ENCODE data around the gene CHI3L1. TPM values are rescaled to one million over a fixed set of nuclear protein-coding genes. Genes with fewer than 3 reads are reported as not detected.

The CHI3L1 gene
- total and polyA plus RNA-seq, 4 donors, result 5.0 to 34.7 (median 15.9) TPM

GRCh38 chr1:203139976-203140475 lies 46.5 kb downstream of the CHI3L1 start:
- TF ChIP-seq, protein P1, sequence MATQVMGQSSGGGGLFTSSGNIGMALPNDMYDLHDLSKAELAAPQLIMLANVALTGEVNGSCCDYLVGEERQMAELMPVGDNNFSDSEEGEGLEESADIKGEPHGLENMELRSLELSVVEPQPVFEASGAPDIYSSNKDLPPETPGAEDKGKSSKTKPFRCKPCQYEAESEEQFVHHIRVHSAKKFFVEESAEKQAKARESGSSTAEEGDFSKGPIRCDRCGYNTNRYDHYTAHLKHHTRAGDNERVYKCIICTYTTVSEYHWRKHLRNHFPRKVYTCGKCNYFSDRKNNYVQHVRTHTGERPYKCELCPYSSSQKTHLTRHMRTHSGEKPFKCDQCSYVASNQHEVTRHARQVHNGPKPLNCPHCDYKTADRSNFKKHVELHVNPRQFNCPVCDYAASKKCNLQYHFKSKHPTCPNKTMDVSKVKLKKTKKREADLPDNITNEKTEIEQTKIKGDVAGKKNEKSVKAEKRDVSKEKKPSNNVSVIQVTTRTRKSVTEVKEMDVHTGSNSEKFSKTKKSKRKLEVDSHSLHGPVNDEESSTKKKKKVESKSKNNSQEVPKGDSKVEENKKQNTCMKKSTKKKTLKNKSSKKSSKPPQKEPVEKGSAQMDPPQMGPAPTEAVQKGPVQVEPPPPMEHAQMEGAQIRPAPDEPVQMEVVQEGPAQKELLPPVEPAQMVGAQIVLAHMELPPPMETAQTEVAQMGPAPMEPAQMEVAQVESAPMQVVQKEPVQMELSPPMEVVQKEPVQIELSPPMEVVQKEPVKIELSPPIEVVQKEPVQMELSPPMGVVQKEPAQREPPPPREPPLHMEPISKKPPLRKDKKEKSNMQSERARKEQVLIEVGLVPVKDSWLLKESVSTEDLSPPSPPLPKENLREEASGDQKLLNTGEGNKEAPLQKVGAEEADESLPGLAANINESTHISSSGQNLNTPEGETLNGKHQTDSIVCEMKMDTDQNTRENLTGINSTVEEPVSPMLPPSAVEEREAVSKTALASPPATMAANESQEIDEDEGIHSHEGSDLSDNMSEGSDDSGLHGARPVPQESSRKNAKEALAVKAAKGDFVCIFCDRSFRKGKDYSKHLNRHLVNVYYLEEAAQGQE (IDR thresholded peaks at IDR 0.05), result no peak
- TF ChIP-seq JUND (IDR thresholded peaks at IDR 0.05), result no peak
- no peak for TF ChIP-seq RAD21 (IDR thresholded peaks at IDR 0.05)
- no peak for TF ChIP-seq TAF1 (conservative IDR thresholded peaks at IDR 0.05)
- no peak for TF ChIP-seq RXRA (IDR thresholded peaks at IDR 0.05)
- no peak for TF ChIP-seq SP1 (IDR thresholded peaks at IDR 0.05)
- TF ChIP-seq GABPA (IDR thresholded peaks at IDR 0.05 in 1 of 2, conservative IDR thresholded peaks at IDR 0.05 in 1 of 2), result no peak
- TF ChIP-seq ZBTB33 (IDR thresholded peaks at IDR 0.05), result no peak
- no peak for TF ChIP-seq EGR1 (IDR thresholded peaks at IDR 0.05; ENCODE audit: low read depth in 2 of 2)
- no peak for TF ChIP-seq NR2F2 (IDR thresholded peaks at IDR 0.05)
- no peak for TF ChIP-seq CTCF (IDR thresholded peaks at IDR 0.05; ENCODE audit: low read depth, low read length, missing input control)
- TF ChIP-seq MAX (IDR thresholded peaks at IDR 0.05), result no peak
- no peak for TF ChIP-seq HNF4A (conservative IDR thresholded peaks at IDR 0.05)
- no peak for TF ChIP-seq ATF3 (IDR thresholded peaks at IDR 0.05)
- TF ChIP-seq FOXA2 (IDR thresholded peaks at IDR 0.05), result no peak
- no peak for TF ChIP-seq HNF4G (IDR thresholded peaks at IDR 0.05)
- TF ChIP-seq FOXA1 (IDR thresholded peaks at IDR 0.05), result no peak
- TF ChIP-seq YY1 (IDR thresholded peaks at IDR 0.05), result no peak

More at GRCh38 chr1:203139976-203140475, 46.5 kb downstream of the CHI3L1 start:
- H3K9me3 ChIP-seq (ENCODE audit: control insufficient read depth in 4 of 4, low read length in 3 of 4), result no peaks in the 10 kb centered on the region
- no peak overlapping the region for H3K27ac ChIP-seq (ENCODE audit: low read depth in 1 of 2, low read length in 2 of 2)
- no peak overlapping the region for H3K9ac ChIP-seq (ENCODE audit: low read depth in 1 of 2, low read length in 2 of 2)
- H3K27me3 ChIP-seq (ENCODE audit: control insufficient read depth in 4 of 4, insufficient read depth in 4 of 4, low read length in 3 of 4), result no peaks in the 10 kb centered on the region
- DNase-seq (ENCODE audit: low spot score), result no peak
- H3K4me3 ChIP-seq (ENCODE audit: low read depth in 1 of 3, low read length in 3 of 3), result no peak overlapping the region
- 84% methylated on average over 8 of the region's 8 CpGs for WGBS
- H3K4me1 ChIP-seq (ENCODE audit: control insufficient read depth in 4 of 4, insufficient read depth in 4 of 4, low read length in 3 of 4), result no peaks in the 10 kb centered on the region
- H3K36me3 ChIP-seq (ENCODE audit: control insufficient read depth in 4 of 4, insufficient read depth in 3 of 4, low read depth in 1 of 4, low read length in 3 of 4), result no peaks in the 10 kb centered on the region
